HG03108 (cell line): ENCODE data around the gene MYZAP.
"Not testable (repeated sequence)": the region's sequence is repeated elsewhere in the genome, so short reads cannot be mapped to it uniquely, and the experiment has no call there.

Experiments used
- ATAC-seq: cut with Tn5 transposase; IDR thresholded peaks from one replicate; pipeline ENCODE4 v1.9.1; 2021; ENCODE audit warnings: moderate library complexity; ENCODE audit not compliant: unreplicated experiment

The MYZAP gene

GRCh38 chr15:57591237-57591821 lies 375 bp upstream of the MYZAP start:
- no peak for ATAC-seq

GRCh38 chr15:57592426-57592825 lies 722 bp downstream of the MYZAP start:
- ATAC-seq: no peak

GRCh38 chr15:57592836-57593420 lies 1.2 kb downstream of the MYZAP start:
- ATAC-seq: no peak

GRCh38 chr15:57594479-57594878 lies 2.8 kb downstream of the MYZAP start:
- ATAC-seq: no peak

GRCh38 chr15:57595011-57595866 lies 3.5 kb downstream of the MYZAP start:
- no peak for ATAC-seq

GRCh38 chr15:57596301-57596855 lies 4.7 kb downstream of the MYZAP start:
- no peak for ATAC-seq

GRCh38 chr15:57596978-57597377 lies 5.3 kb downstream of the MYZAP start:
- ATAC-seq: no peak

GRCh38 chr15:57597431-57597830 lies 5.7 kb downstream of the MYZAP start:
- ATAC-seq: no peak

GRCh38 chr15:57598346-57598745 lies 6.6 kb downstream of the MYZAP start:
- no peak for ATAC-seq

GRCh38 chr15:57599296-57599810 lies 7.6 kb downstream of the MYZAP start:
- ATAC-seq: no peak

GRCh38 chr15:57600197-57600596 lies 8.5 kb downstream of the MYZAP start:
- no peak for ATAC-seq

GRCh38 chr15:57604507-57604906 lies 12.8 kb downstream of the MYZAP start:
- no peak for ATAC-seq

GRCh38 chr15:57605491-57605890 lies 13.8 kb downstream of the MYZAP start:
- no peak for ATAC-seq

GRCh38 chr15:57606048-57606447 lies 14.3 kb downstream of the MYZAP start:
- ATAC-seq: no peak

GRCh38 chr15:57606816-57607215 lies 15.1 kb downstream of the MYZAP start:
- no peak for ATAC-seq

GRCh38 chr15:57607570-57608000 lies 15.9 kb downstream of the MYZAP start:
- ATAC-seq: no peak

- ATAC-seq: no peak
Measured at GRCh38 chr15:57609805-57610529, 18.3 kb downstream of the MYZAP start.

GRCh38 chr15:57611123-57611522 lies 19.4 kb downstream of the MYZAP start:
- no peak for ATAC-seq

- no peak for ATAC-seq
Measured at GRCh38 chr15:57611938-57612337, 20.2 kb downstream of the MYZAP start.

- ATAC-seq: no peak
Measured at GRCh38 chr15:57614241-57614640, 22.5 kb downstream of the MYZAP start.

GRCh38 chr15:57615951-57616496 lies 24.3 kb downstream of the MYZAP start:
- ATAC-seq: not testable (repeated sequence)
